ENCODE measurements around the gene TTLL5. TPM values are rescaled to one million over a fixed set of nuclear protein-coding genes. Genes with fewer than 3 reads are reported as not detected.

TTLL5 gene
- total RNA-seq, 2 experiments from 2014 or later: 27.3 to 38.6 TPM

GRCh38 chr14:75854111-75854799, 193.2 kb downstream of the TTLL5 start:
- no peak for ATAC-seq
- Mint-ChIP-seq H3K9me3 (ENCODE audit: low read depth) (no peaks in the 10 kb centered on the region), H3K4me3 (no peak overlapping the region), H3K36me3 (ENCODE audit: low read depth) (peaks cover 10% of the 10 kb centered on the region), H3K4me1 (no peaks in the 10 kb centered on the region), H3K27ac (no peak overlapping the region), H3K27me3 (no peaks in the 10 kb centered on the region)
- intact Hi-C loops (cut with DNase I, micrococcal nuclease): no loop called here
- DNase-seq: no peak
- ChIA-PET CTCF (interaction anchor here (0.9 kb wide), 1 partner anchor 52 kb away, joined by 4 read pairs; no protein-coding TSS in a partner anchor), POLR2A (no interaction called here)

DNA sequence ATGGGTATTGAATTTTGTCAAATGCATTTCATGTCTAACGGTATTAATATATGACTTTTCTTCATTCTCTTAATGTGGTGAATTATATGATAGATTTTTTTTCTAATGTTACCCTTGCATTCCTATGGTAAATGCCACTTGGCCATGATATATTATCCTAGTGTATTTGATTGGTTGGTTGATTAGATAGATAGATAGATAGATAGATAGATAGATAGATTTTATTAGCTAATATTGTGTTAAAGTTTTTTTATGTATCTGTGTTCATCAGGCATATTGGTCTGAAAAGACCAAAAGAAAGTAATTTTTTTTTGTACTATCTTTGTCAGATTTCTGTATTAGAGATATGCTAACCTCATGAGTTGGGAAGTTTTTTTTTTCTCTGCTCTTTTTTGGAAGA, 196.2 kb downstream of the TTLL5 start:
- Mint-ChIP-seq H3K9me3 (ENCODE audit: low read depth) (no peaks in the 10 kb centered on the region), H3K36me3 (ENCODE audit: low read depth) (peaks cover 10% of the 10 kb centered on the region), H3K27me3 (no peaks in the 10 kb centered on the region), H3K27ac (no peak overlapping the region), H3K4me3 (no peak overlapping the region), H3K4me1 (peaks cover 5% of the 10 kb centered on the region)
- ChIA-PET POLR2A (no interaction called here), CTCF (no interaction called here)
- intact Hi-C loops (cut with DNase I, micrococcal nuclease): no loop called here
- DNase-seq: no peak
- ATAC-seq: no peak

DNA sequence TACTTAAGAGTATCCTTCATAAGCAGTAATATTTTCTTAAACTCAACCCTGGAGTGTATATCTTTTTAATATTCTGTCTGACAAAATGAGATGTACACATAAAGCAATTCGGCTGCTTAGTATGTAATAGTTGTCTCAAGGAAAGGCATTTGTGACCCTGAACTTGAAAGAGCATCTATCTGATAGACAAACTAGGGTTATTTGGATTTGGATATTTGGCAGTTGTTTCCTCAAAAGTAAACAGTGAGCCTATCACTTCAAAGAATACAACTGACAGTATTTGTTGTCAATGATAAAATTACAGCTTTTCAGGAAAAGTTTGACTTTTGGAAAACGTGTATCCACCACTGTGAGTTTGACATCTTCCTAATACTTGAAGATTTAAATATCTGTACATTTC, 197.3 kb downstream of the TTLL5 start:
- Mint-ChIP-seq H3K9me3 (ENCODE audit: low read depth) (no peaks in the 10 kb centered on the region), H3K27ac (no peak overlapping the region), H3K4me1 (peaks cover 5% of the 10 kb centered on the region), H3K27me3 (no peaks in the 10 kb centered on the region), H3K4me3 (no peak overlapping the region), H3K36me3 (ENCODE audit: low read depth) (peaks cover 10% of the 10 kb centered on the region)
- DNase-seq: no peak
- CTCF ChIA-PET: no interaction called here
- intact Hi-C loops (cut with DNase I, micrococcal nuclease): no loop called here
- no peak for ATAC-seq
- POLR2A ChIA-PET: no interaction called here

DNA sequence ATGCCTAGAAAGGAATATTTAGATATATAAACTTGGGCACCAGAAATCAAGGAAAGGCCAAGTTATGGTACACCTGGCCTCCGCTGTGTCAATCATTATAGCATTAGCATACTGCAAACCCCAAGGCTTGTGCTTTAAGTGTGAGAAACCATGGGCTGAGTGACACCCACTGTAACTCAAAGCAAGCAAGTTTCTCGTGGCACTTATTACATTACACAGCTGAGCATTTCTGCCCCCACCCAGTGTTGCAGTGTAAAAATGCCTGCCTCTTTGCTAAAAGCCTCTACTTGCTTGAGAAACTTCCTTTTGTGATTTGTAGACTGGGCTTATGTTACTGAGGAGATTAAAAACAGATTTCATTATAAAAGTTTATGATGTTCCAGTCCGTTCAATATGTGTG, 198.7 kb downstream of the TTLL5 start:
- CTCF ChIA-PET: interaction anchor here (0.9 kb wide), 1 partner anchor 46 kb away, joined by 3 read pairs; no protein-coding TSS in a partner anchor
- no peaks in the 10 kb centered on the region for H3K27me3 Mint-ChIP-seq
- POLR2A ChIA-PET: no interaction called here
- H3K9me3 Mint-ChIP-seq (ENCODE audit: low read depth): no peaks in the 10 kb centered on the region
- DNase-seq: no peak
- H3K36me3 Mint-ChIP-seq (ENCODE audit: low read depth): peaks cover 9% of the 10 kb centered on the region
- H3K4me3 Mint-ChIP-seq: no peak overlapping the region
- no peak overlapping the region for H3K27ac Mint-ChIP-seq
- ATAC-seq: no peak
- peaks cover 5% of the 10 kb centered on the region for H3K4me1 Mint-ChIP-seq
- intact Hi-C loops (cut with DNase I, micrococcal nuclease): no loop called here

- ATAC-seq (no peak), DNase-seq (no peak)
- Mint-ChIP-seq H3K9me3 (ENCODE audit: low read depth) (no peaks in the 10 kb centered on the region), H3K4me3 (no peak overlapping the region), H3K27me3 (no peaks in the 10 kb centered on the region), H3K27ac (no peak overlapping the region), H3K36me3 (ENCODE audit: low read depth) (peaks cover 4% of the 10 kb centered on the region), H3K4me1 (peaks cover 5% of the 10 kb centered on the region)
- POLR2A ChIA-PET: no interaction called here
- CTCF ChIA-PET: interaction anchor here (0.9 kb wide), 1 partner anchor 45 kb away, joined by 3 read pairs; no protein-coding TSS in a partner anchor
- intact Hi-C loops (cut with DNase I, micrococcal nuclease): no loop called here
Measured at GRCh38 chr14:75860561-75861160, 199.6 kb downstream of the TTLL5 start.

- DNase-seq (no peak), ATAC-seq (no peak)
- no peak overlapping the region for H3K27ac Mint-ChIP-seq
- H3K9me3 Mint-ChIP-seq (ENCODE audit: low read depth): no peaks in the 10 kb centered on the region
- ChIA-PET POLR2A (no interaction called here), CTCF (no interaction called here)
- no peaks in the 10 kb centered on the region for H3K27me3 Mint-ChIP-seq
- H3K36me3 Mint-ChIP-seq (ENCODE audit: low read depth): peaks cover 3% of the 10 kb centered on the region
- H3K4me3 Mint-ChIP-seq: no peak overlapping the region
- H3K4me1 Mint-ChIP-seq: peaks cover 5% of the 10 kb centered on the region
- intact Hi-C loops (cut with DNase I, micrococcal nuclease): no loop called here
Measured at GRCh38 chr14:75861161-75861621, 200.1 kb downstream of the TTLL5 start.

DNA sequence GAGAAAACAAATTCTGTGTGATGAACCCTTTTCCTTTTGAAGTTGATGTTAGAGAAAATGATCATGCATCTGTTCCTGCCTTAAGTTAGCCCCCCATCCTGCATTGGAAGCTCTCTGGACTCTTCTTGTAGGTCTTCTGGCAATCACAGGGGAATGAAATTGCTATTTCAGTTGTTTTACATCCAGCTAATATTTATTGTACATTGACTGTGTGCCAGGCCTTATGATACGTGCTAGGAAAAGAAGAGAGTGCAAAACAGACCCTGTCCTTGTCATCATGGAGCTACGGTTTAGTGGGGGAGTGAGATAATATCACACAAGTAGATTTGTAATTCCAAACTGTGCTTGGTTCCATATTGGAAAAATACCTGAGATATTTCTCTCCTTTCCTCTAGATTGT, 202.2 kb downstream of the TTLL5 start:
- H3K4me3 Mint-ChIP-seq: no peak overlapping the region
- CTCF ChIA-PET: interaction anchor here (0.8 to 2.7 kb wide), 4 partner anchors 11 to 295 kb away, joined by 3 to 8 read pairs (median 4); no protein-coding TSS in a partner anchor
- H3K27ac Mint-ChIP-seq: no peak overlapping the region
- intact Hi-C loops (cut with DNase I, micrococcal nuclease): no loop called here
- no peak for DNase-seq
- H3K27me3 Mint-ChIP-seq: no peaks in the 10 kb centered on the region
- peaks cover 6% of the 10 kb centered on the region for H3K36me3 Mint-ChIP-seq (ENCODE audit: low read depth)
- POLR2A ChIA-PET: no interaction called here
- ATAC-seq: no peak
- peaks cover 5% of the 10 kb centered on the region for H3K4me1 Mint-ChIP-seq
- H3K9me3 Mint-ChIP-seq (ENCODE audit: low read depth): no peaks in the 10 kb centered on the region

DNA sequence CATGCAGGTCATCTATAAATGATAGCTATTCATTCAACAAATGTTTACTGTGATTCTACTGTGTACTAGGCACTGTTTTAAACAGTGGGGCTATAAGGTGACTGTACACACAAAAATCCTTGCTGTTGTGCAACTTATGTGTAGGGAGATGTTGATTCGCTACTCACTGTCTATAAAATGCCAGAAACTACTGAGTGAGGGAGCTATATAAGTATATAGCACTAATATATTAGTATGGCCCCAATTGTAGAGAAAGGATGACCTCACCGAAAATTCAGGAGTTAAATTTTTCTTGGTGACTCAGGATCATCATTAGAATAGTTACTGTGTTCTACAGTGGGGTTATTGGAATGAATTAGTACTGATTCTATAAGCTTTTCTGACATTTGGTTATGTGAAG, 203.3 kb downstream of the TTLL5 start:
- ChIA-PET CTCF (interaction anchor here (1.6 to 2.7 kb wide), 2 partner anchors 12 to 16 kb away, joined by 4 to 8 read pairs; no protein-coding TSS in a partner anchor), POLR2A (no interaction called here)
- H3K36me3 Mint-ChIP-seq (ENCODE audit: low read depth): peaks cover 9% of the 10 kb centered on the region
- DNase-seq (no peak), ATAC-seq (no peak)
- intact Hi-C loops (cut with DNase I, micrococcal nuclease): no loop called here
- H3K4me3 Mint-ChIP-seq: no peak overlapping the region
- H3K27ac Mint-ChIP-seq: no peak overlapping the region
- peaks cover 5% of the 10 kb centered on the region for H3K4me1 Mint-ChIP-seq
- H3K27me3 Mint-ChIP-seq: no peaks in the 10 kb centered on the region
- H3K9me3 Mint-ChIP-seq (ENCODE audit: low read depth): no peaks in the 10 kb centered on the region

DNA sequence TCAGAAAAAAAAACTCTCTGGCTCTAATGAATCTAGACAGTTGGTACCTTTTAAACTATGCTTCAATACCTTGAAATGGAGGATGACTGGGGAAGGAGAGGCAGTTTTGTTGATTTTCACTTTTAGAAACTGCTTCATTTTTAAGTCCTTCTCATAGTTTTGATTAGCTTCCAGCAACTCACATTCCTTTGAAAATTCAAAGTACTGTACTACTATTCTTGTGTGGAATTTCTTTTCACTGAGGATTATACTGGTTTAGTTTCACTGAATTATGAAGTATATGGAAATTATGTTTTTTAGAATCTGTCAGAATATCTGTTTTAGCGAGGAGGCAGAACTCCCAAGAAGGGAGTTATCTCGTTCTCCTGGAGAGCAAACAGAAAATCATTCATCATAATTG, 204.5 kb downstream of the TTLL5 start:
- ChIA-PET POLR2A (no interaction called here), CTCF (interaction anchor here (0.7 kb wide), 1 partner anchor 170 kb away, joined by 3 read pairs; no protein-coding TSS in a partner anchor)
- H3K9me3 Mint-ChIP-seq (ENCODE audit: low read depth): no peaks in the 10 kb centered on the region
- H3K4me1 Mint-ChIP-seq: peaks cover 5% of the 10 kb centered on the region
- DNase-seq (no peak), ATAC-seq (no peak)
- H3K4me3 Mint-ChIP-seq: no peak overlapping the region
- peaks cover 13% of the 10 kb centered on the region for H3K36me3 Mint-ChIP-seq (ENCODE audit: low read depth)
- no peaks in the 10 kb centered on the region for H3K27me3 Mint-ChIP-seq
- H3K27ac Mint-ChIP-seq: no peak overlapping the region
- intact Hi-C loops (cut with DNase I, micrococcal nuclease): no loop called here

- CTCF ChIA-PET: interaction anchor here (0.7 to 0.8 kb wide), 2 partner anchors 40 to 158 kb away, joined by 3 read pairs; no protein-coding TSS in a partner anchor
- DNase-seq: no peak
- Mint-ChIP-seq H3K27ac (no peak overlapping the region), H3K36me3 (ENCODE audit: low read depth) (peaks cover 13% of the 10 kb centered on the region), H3K4me1 (no peaks in the 10 kb centered on the region), H3K27me3 (no peaks in the 10 kb centered on the region), H3K4me3 (no peak overlapping the region), H3K9me3 (ENCODE audit: low read depth) (no peaks in the 10 kb centered on the region)
- POLR2A ChIA-PET: no interaction called here
- ATAC-seq: no peak
- intact Hi-C loops (cut with DNase I, micrococcal nuclease): no loop called here
Measured at GRCh38 chr14:75866970-75867369, 205.9 kb downstream of the TTLL5 start.

- DNase-seq (no peak), ATAC-seq (no peak)
- CTCF ChIA-PET: interaction anchor here (1.3 kb wide), 1 partner anchor 35 kb away, joined by 4 read pairs; no protein-coding TSS in a partner anchor
- POLR2A ChIA-PET: no interaction called here
- H3K27ac Mint-ChIP-seq: no peak overlapping the region
- intact Hi-C loops (cut with DNase I, micrococcal nuclease): loop anchor here in 1 of 2 experiments (10.0 kb wide), 1 partner anchor 297 kb away; the partner anchor contains the start of gene FLVCR2
- H3K4me1 Mint-ChIP-seq: no peaks in the 10 kb centered on the region
- peaks cover 12% of the 10 kb centered on the region for H3K36me3 Mint-ChIP-seq (ENCODE audit: low read depth)
- H3K27me3 Mint-ChIP-seq: no peaks in the 10 kb centered on the region
- H3K9me3 Mint-ChIP-seq (ENCODE audit: low read depth): no peaks in the 10 kb centered on the region
- H3K4me3 Mint-ChIP-seq: no peak overlapping the region
Measured at GRCh38 chr14:75871181-75871880, 210.3 kb downstream of the TTLL5 start.

All from activated CD4-positive, alpha-beta T cell treated with anti-CD3 and anti-CD28 coated beads for 36 hours (primary cell).